HepG2 (cell line): ENCODE data around the gene FDXACB1. TPM values are rescaled to one million over a fixed set of nuclear protein-coding genes. Genes with fewer than 3 reads are reported as not detected.

Experiments used
- CC2D1A ChIP-seq: sonication (generic); formaldehyde crosslinking; IDR thresholded peaks from 2 replicates; pipeline ENCODE4 v1.8.1; 2023; ENCODE audit warnings: mild to moderate bottlenecking, missing genetic modification reagents
- CREB1 ChIP-seq, 2 experiments: fragments of 450-650 bp in 1 of 2; IDR thresholded peaks; 2 replicates each; pipeline ENCODE4 v1.6.1; 2016 to 2017; ENCODE audit warnings: control low read depth in 1 of 2, mild to moderate bottlenecking in 1 of 2, missing compliant biosample characterization in 1 of 2, missing genetic modification characterization in 1 of 2
- FOSL1 ChIP-seq: sonication (generic); formaldehyde crosslinking; IDR thresholded peaks from 2 replicates; pipeline ENCODE4 v1.9.0; 2021; ENCODE audit warnings: missing genetic modification reagents, borderline replicate concordance
- HMG20A ChIP-seq: IDR thresholded peaks from 2 replicates; pipeline ENCODE4 v1.6.1; 2016; ENCODE audit warnings: borderline replicate concordance
- HNRNPH1 ChIP-seq: fragments of 200-400 bp; formaldehyde crosslinking; optimal IDR thresholded peaks from 2 replicates; pipeline ENCODE3; 2017; ENCODE audit warnings: mild to moderate bottlenecking, low read depth, low read length
- KLF13 ChIP-seq: sonication (generic); formaldehyde crosslinking; IDR thresholded peaks from 2 replicates; pipeline ENCODE4 v1.4.0; 2020; ENCODE audit warnings: mild to moderate bottlenecking, missing genetic modification reagents
- MEF2D ChIP-seq: sonication (generic); formaldehyde crosslinking; IDR thresholded peaks from 2 replicates; pipeline ENCODE4 v1.5.1; 2020; ENCODE audit warnings: mild to moderate bottlenecking, missing genetic modification reagents
- MTF2 ChIP-seq: sonication (generic); formaldehyde crosslinking; IDR thresholded peaks from 2 replicates; pipeline ENCODE4 v1.5.0; 2020; ENCODE audit warnings: missing genetic modification reagents, borderline replicate concordance
- NBN ChIP-seq: fragments of 450-650 bp; conservative IDR thresholded peaks from 2 replicates; pipeline ENCODE4 v1.6.1; 2017
- PHB2 ChIP-seq: fragments of 450-650 bp; IDR thresholded peaks from 2 replicates; pipeline ENCODE4 v1.6.1; 2018; ENCODE audit not compliant: partially characterized antibody
- PTBP1 ChIP-seq: fragments of 200-400 bp; formaldehyde crosslinking; IDR thresholded peaks from 2 replicates; pipeline ENCODE4 v1.6.1; 2018; ENCODE audit warnings: low read length, low read depth; ENCODE audit not compliant: poor library complexity, severe bottlenecking
- SIN3A ChIP-seq: IDR thresholded peaks from 2 replicates; pipeline ENCODE4 v1.6.1; 2011; ENCODE audit warnings: low read depth, mild to moderate bottlenecking, control low read depth, low read length, borderline replicate concordance
- SIX4 ChIP-seq: sonication (generic); formaldehyde crosslinking; IDR thresholded peaks from 2 replicates; pipeline ENCODE4 v1.4.0; 2020; ENCODE audit warnings: missing genetic modification reagents
- SMARCC2 ChIP-seq: fragments of 450-650 bp; IDR thresholded peaks from 2 replicates; pipeline ENCODE4 v1.6.1; 2017; ENCODE audit warnings: antibody characterized with exemption, mild to moderate bottlenecking
- TAF15 ChIP-seq: fragments of 200-400 bp; formaldehyde crosslinking; IDR thresholded peaks from one replicate; pipeline ENCODE4 v1.6.1; 2018; ENCODE audit warnings: mild to moderate bottlenecking, low read depth, low read length; ENCODE audit not compliant: poor library complexity, severe bottlenecking
- ZC3H4 ChIP-seq: sonication (generic); formaldehyde crosslinking; IDR thresholded peaks from 2 replicates; pipeline ENCODE4 v1.4.0; 2020; ENCODE audit warnings: missing genetic modification reagents, borderline replicate concordance
- ZFP37 ChIP-seq: sonication (generic); formaldehyde crosslinking; IDR thresholded peaks from 2 replicates; pipeline ENCODE4 v1.4.0; 2020; ENCODE audit warnings: missing genetic modification reagents, borderline replicate concordance
- ZNF251 ChIP-seq: sonication (generic); formaldehyde crosslinking; IDR thresholded peaks from 2 replicates; pipeline ENCODE4 v1.9.0; 2021; ENCODE audit warnings: mild to moderate bottlenecking, missing genetic modification reagents
- ZNF329 ChIP-seq: sonication (generic); formaldehyde crosslinking; IDR thresholded peaks from 2 replicates; pipeline ENCODE4 v1.9.0; 2021; ENCODE audit warnings: low read depth, mild to moderate bottlenecking, missing genetic modification reagents
- ZNF513 ChIP-seq: sonication (generic); formaldehyde crosslinking; conservative IDR thresholded peaks from 2 replicates; pipeline ENCODE4 v1.5.0; 2020; ENCODE audit warnings: missing genetic modification reagents
- ZNF782 ChIP-seq: sonication (generic); formaldehyde crosslinking; IDR thresholded peaks from 2 replicates; pipeline ENCODE4 v1.4.0; 2020; ENCODE audit warnings: missing genetic modification reagents, mild to moderate bottlenecking, borderline replicate concordance
- ZNF878 ChIP-seq: sonication (generic); formaldehyde crosslinking; IDR thresholded peaks from 2 replicates; pipeline ENCODE4 v1.8.1; 2023; ENCODE audit warnings: mild to moderate bottlenecking, missing genetic modification reagents, moderate library complexity
- polyA plus RNA-seq, 8 experiments: library from polyadenylated mRNA; depleted of rRNA in 3 of 8; stranded (reverse) in 7 of 8; unstranded in 1 of 8; fragments of >200 nt; fragmentation: Illumina TruSeq in 4 of 8; extraction: Trizol in 4 of 8; gene quantifications; 2 replicates each; pipeline versions ENCODE4 v1.2.1 to v1.2.3, GENCODE V29; 2011 to 2016; ENCODE audit warnings: low read depth in 4 of 8, missing spikeins in 1 of 8, mixed read lengths in 1 of 8; ENCODE audit not compliant: insufficient read depth in 1 of 8
- total RNA-seq, 5 experiments: library from RNA; depleted of rRNA; stranded (reverse); fragments of >200 nt; fragmentation: Illumina TruSeq; extraction: Trizol; gene quantifications; 2 replicates each; pipeline ENCODE4 v1.2.3, GENCODE V29; 2016; ENCODE audit warnings: low read depth in 1 of 5
- TF ChIP-seq, protein P1 (sequence below): sonication (generic); formaldehyde crosslinking; conservative IDR thresholded peaks from 2 replicates; pipeline ENCODE4 v1.4.0; 2020; ENCODE audit warnings: missing genetic modification reagents
- TF ChIP-seq, protein P2 (sequence below): sonication (generic); formaldehyde crosslinking; IDR thresholded peaks from 2 replicates; pipeline ENCODE4 v1.4.0; 2020; ENCODE audit warnings: mild to moderate bottlenecking, missing genetic modification reagents, borderline replicate concordance

Gene FDXACB1
- total and polyA plus RNA-seq, 2 of the 13 experiments (the other 11 are each of a cell fraction or from before 2014, with no cell fraction given), result 1.1 to 3.4 TPM

GRCh38 chr11:111878849-111879636, at the start of gene FDXACB1, which contains the start of gene CFAP68 (continued):
- TF ChIP-seq PTBP1 (no peak), TAF15 (no peak), HNRNPH1 (no peak), ZFP37 (peak; percentile 25; the same call in 1 of the 2 replicates), ZNF782 (CRISPR knock-in tag) (peak; percentile 74; the same call in 1 of the 2 replicates), SMARCC2 (no peak), SIX4 (CRISPR knock-in tag) (no peak), HMG20A (CRISPR knock-in tag) (no peak), FOSL1 (CRISPR knock-in tag) (no peak), KLF13 (CRISPR knock-in tag) (no peak), PHB2 (no peak), SIN3A (peak; percentile 92; the same call in 1 of the 2 replicates), ZNF251 (CRISPR knock-in tag) (no peak), MEF2D (CRISPR knock-in tag) (peak; percentile 85), ZNF513 (CRISPR knock-in tag) (no peak), ZNF329 (CRISPR knock-in tag) (peak; percentile 84), NBN (no peak), CREB1 (IDR thresholded peaks at IDR 0.05) (peak; percentile 99), CREB1 (CRISPR knock-in tag; IDR thresholded peaks at IDR 0.05) (peak; percentile 100), ZNF878 (CRISPR knock-in tag) (peak; percentile 24; the same call in 1 of the 2 replicates), ZC3H4 (no peak), MTF2 (CRISPR knock-in tag) (peak; percentile 3; the same call in 1 of the 2 replicates), CC2D1A (CRISPR knock-in tag) (no peak)
- TF ChIP-seq, protein P1, sequence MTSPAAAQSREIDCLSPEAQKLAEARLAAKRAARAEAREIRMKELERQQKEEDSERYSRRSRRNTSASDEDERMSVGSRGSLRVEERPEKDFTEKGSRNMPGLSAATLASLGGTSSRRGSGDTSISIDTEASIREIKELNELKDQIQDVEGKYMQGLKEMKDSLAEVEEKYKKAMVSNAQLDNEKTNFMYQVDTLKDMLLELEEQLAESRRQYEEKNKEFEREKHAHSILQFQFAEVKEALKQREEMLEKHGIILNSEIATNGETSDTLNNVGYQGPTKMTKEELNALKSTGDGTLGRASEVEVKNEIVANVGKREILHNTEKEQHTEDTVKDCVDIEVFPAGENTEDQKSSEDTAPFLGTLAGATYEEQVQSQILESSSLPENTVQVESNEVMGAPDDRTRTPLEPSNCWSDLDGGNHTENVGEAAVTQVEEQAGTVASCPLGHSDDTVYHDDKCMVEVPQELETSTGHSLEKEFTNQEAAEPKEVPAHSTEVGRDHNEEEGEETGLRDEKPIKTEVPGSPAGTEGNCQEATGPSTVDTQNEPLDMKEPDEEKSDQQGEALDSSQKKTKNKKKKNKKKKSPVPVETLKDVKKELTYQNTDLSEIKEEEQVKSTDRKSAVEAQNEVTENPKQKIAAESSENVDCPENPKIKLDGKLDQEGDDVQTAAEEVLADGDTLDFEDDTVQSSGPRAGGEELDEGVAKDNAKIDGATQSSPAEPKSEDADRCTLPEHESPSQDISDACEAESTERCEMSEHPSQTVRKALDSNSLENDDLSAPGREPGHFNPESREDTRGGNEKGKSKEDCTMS (CRISPR knock-in tag), result no peak
- TF ChIP-seq, protein P2, sequence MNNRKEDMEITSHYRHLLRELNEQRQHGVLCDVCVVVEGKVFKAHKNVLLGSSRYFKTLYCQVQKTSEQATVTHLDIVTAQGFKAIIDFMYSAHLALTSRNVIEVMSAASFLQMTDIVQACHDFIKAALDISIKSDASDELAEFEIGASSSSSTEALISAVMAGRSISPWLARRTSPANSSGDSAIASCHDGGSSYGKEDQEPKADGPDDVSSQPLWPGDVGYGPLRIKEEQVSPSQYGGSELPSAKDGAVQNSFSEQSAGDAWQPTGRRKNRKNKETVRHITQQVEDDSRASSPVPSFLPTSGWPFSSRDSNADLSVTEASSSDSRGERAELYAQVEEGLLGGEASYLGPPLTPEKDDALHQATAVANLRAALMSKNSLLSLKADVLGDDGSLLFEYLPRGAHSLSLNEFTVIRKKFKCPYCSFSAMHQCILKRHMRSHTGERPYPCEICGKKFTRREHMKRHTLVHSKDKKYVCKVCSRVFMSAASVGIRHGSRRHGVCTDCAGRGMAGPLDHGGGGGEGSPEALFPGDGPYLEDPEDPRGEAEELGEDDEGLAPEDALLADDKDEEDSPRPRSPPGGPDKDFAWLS, result no peak
